NCI-H2171 (cell line): ENCODE results near the gene HEATR9.
"Not testable (repeated sequence)": the region's sequence is repeated elsewhere in the genome, so short reads cannot be mapped to it uniquely, and the experiment has no call there.

Source experiments
- DNase-seq: peaks from one replicate; lab custom pipeline; 2025; lab: John Stamatoyannopoulos, UW

Gene HEATR9

GRCh38 chr17:35868737-35869136 lies at the start of gene HEATR9:
HEATR9 (minus strand) TSS chr17:35868891; CDS start chr17:35868742, 149 bp downstream.
- no peak for DNase-seq

- DNase-seq = no peak
Observed at GRCh38 chr17:35917519-35918213, 49.0 kb upstream of the HEATR9 start.

GRCh38 chr17:35915153-35915964 lies 46.7 kb upstream of the HEATR9 start:
- no peak for DNase-seq

- DNase-seq = no peak
Observed at GRCh38 chr17:35914354-35914753, 45.7 kb upstream of the HEATR9 start.

GRCh38 chr17:35913609-35914008 lies 44.9 kb upstream of the HEATR9 start:
- DNase-seq = no peak

- DNase-seq = no peak
Observed at GRCh38 chr17:35912942-35913341, 44.3 kb upstream of the HEATR9 start.

- no peak for DNase-seq
Observed at GRCh38 chr17:35912339-35912912, 43.7 kb upstream of the HEATR9 start.

GRCh38 chr17:35909408-35909807 lies 40.7 kb upstream of the HEATR9 start:
- DNase-seq = no peak

GRCh38 chr17:35907691-35908090 lies 39.0 kb upstream of the HEATR9 start:
- DNase-seq = no peak

- DNase-seq = no peak
Observed at GRCh38 chr17:35906926-35907637, 38.4 kb upstream of the HEATR9 start.

GRCh38 chr17:35906191-35906925 lies 37.7 kb upstream of the HEATR9 start:
- no peak for DNase-seq

- no peak for DNase-seq
Observed at GRCh38 chr17:35903451-35903850, 34.8 kb upstream of the HEATR9 start.

- DNase-seq = no peak
Observed at GRCh38 chr17:35901631-35902175, 33.0 kb upstream of the HEATR9 start.

- no peak for DNase-seq
Observed at GRCh38 chr17:35900708-35901480, 32.2 kb upstream of the HEATR9 start.

GRCh38 chr17:35900280-35900679 lies 31.6 kb upstream of the HEATR9 start:
- DNase-seq = no peak

- no peak for DNase-seq
Observed at GRCh38 chr17:35898283-35899070, 29.8 kb upstream of the HEATR9 start.

GRCh38 chr17:35897772-35898171 lies 29.1 kb upstream of the HEATR9 start:
- DNase-seq = not testable (repeated sequence)

- no peak for DNase-seq
Observed at GRCh38 chr17:35895636-35896587, 27.2 kb upstream of the HEATR9 start.

GRCh38 chr17:35894206-35894605 lies 25.5 kb upstream of the HEATR9 start:
- no peak for DNase-seq
